Renal pelvis (tissue), 4 donors: Measurements from ENCODE around the gene PRKCD. TPM values are rescaled to one million over a fixed set of nuclear protein-coding genes. Genes with fewer than 3 reads are reported as not detected.

Experiments
- DNase-seq: peaks from one replicate; pipeline ENCODE4 v3.0.0-alpha.2; 2013
- polyA plus RNA-seq, 3 donors: library from polyadenylated mRNA; unstranded; fragments of 120-200 nt; gene quantifications; one replicate each; pipeline ENCODE4 v1.2.1, GENCODE V29; 2013; ENCODE audit not compliant: insufficient read length in 3 of 3

Gene PRKCD
- polyA plus RNA-seq, 3 donors = 21.2 to 22.8 (median 22.2) TPM

DNA sequence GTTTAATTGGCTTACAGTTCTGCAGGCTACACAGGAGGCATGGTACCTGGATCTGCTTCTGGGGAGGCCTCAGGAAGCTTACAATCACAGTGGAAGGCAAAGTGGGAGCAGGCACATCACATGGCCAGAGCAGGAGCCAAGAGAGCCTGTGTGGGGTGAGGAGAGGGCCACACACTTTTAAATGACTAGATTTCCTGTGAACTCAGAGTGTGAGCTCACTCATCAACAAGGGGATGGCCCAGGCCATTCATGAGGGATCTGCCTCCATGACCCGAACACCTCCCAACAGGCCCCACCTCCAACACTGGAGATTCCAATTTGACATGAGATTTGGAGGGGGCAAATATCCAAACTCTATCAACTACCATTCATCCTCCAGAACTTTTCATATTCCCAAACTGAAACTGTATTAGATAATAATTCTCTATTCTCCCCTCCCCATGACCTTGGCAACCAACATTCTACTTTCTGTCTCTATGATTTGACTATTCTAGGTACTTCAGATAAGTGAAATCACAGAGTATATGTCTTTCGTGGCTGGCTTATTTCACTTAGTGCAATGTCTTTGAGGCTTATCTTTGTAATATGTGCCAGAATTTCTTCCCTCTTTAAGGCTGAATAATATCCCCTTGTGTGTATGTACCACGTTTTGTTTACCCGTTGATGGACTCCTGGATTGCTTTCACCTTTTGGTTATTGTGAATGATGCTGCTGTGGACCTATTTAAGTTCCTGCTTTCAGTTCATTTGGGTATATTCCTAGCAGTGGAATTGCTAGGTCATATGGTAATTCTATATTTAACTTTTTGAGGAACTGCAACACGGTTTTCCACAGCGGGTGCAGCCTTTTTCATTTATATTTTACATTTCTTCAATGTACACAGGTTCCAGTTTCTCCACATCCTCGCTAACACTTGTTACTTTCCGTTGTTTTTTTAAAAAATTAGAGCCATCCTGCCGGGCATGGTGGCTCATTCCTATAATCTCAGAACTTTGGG, 51.0 kb downstream of the PRKCD start:
- no peak for DNase-seq

DNA sequence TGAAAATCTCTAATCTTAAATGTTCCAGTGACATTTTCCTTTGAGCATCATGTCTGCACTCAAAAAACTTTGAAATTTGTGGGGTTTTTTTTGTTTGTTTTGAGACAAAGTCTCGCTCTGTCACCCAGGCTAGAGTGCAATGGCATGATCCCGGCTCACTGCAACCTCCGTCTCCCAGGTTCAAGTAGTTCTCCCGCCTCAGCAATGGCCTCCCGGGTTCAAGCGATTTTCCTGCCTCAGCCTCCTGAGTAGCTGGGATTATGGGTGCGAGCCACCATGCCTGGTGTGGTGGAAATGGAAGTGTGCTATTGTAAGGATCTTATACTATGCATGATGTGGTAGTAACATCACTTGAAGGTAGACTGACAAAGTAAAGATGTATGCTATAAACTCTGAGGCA, 52.3 kb downstream of the PRKCD start:
- DNase-seq = no peak

DNA sequence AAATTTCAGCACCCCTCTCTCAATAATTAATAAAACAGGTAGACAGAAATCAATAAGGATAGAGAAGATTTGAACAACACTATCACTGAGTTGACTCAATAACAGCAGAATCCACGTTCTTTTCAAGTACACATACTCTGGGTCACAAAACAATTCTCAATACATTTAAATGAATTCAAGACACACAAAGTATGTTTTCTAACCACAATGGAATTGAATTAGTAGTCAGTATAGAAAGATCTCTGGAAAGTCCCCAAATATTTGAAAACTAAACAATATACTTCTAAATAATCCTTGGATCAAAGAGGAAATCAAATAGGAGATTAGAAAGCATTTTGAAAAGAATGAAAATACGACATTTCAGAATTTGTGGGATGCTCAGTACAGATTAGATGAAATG, 54.8 kb downstream of the PRKCD start:
- no peak for DNase-seq

DNA sequence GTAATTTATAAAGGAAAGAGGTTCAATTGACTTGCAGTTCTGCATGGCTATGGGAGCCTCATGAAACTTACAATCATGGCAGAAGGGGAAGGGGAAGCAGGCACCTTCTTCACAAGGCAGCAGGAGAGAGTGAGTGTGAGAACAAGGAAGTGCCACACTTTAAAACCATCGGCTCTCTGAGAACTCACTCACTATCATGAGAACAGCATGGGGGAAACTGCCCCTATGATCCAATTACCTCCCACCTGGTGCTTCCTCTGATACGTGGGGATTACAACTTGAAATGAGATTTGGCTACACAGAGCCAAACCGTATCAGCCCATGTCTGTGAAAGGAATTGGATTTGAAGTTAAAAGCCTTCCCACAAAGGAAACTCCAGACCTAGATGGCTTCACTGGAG, 55.7 kb downstream of the PRKCD start:
- no peak for DNase-seq

DNA sequence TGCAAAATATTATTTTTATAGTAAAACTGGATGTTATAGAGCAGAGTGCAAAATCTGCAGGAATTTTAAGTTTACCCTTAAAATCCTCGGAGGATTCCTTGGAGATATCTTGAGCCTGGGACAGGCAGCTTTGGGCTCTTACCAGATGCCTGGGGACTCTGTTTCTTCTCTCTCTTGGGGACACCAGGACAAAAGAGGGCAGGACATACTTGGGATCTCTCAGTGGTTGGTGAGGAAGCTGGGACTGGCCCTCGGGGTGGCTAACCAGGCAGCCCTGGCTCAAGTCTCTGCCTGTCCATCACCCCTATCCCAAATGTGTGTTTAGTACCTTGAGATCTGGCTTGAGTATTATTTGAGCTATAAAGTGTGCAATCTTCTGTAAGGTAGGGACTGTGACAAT, 56.2 kb downstream of the PRKCD start:
- no peak for DNase-seq

DNA sequence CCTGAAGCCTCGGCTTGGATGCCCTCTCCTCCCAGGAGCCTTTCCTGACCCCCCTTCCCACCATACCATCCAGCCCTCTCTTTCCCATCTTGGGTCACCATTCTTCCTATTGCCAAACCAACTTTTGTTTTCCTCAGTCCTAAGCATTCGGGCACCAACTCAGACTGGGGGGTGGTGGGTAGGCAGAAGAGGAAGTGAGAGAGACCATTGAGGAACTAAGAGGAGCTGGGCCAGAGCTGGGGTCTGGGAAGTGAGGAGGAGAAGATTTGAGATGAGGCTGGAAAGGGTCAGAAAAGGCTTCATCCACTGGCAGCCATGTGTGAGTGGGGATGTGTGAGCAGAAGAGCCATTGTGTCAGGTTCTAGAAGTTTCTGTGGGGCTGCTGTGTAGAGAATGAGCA, 57.1 kb downstream of the PRKCD start:
- no peak for DNase-seq

DNA sequence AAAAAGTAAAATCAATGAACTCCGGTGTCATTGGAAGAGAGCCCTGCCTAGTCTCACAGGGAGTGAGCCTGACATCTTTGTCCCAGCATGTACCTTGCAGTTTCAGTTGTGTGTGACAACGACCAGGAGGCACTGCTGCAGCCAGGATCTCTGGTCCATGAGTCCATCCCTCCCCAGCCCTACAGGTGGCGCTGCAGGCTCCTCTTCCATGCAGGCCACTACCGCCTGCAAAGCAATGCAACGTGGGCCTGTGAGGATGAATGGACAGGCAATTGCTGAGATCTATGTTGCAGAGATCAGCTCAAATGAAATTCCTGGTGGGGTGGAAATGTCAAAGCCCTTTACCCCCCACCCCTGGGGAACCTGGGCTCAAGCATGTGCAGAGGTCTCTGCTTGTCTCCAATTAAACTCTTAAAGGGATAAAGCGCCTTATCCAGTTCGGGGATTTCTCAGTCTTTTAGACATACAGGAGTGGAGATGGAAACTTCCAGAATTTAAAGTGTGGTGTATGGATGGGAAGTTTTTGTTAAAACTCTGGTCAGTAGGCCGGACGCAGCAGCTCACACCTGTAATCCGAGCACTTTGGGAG, 59.0 kb downstream of the PRKCD start:
- DNase-seq = peak; percentile 68

DNA sequence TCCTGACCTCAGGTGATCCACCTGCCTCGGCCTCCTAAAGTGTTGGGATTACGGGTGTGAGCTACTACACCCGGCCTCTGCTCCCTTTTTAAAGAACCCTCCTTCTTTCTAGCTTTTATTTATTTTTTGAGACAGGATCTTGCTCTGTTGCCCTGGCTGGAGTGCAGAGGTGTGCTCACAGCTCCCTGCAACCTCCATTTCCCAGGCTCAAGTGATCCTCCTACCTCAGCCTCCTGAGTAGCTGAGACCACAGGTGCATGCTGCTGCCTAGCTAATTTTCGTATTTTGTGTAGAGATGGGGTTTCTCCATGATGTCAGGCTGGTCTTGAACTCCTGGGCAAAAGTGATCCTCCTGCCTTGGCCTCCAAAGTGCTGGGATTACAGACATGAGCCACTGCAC, 60.3 kb downstream of the PRKCD start:
- DNase-seq = no peak

DNA sequence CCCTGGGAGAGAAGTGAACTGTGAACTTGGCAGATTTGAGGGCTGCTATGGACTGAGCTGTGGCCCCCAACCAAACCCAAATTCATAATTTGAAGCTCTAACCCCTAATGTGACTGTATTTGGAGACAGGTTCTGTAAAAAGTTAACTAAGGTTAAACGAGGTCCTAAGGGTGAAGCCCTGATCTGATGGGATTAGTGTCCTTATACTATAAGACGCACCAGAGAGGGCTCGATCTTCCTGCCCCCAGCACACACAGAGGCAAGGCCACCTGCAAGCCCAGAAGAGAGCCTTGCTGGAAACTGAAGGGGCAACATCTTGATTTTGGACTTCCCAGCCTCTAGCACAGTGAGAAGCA, 60.8 kb downstream of the PRKCD start:
- no peak for DNase-seq

DNA sequence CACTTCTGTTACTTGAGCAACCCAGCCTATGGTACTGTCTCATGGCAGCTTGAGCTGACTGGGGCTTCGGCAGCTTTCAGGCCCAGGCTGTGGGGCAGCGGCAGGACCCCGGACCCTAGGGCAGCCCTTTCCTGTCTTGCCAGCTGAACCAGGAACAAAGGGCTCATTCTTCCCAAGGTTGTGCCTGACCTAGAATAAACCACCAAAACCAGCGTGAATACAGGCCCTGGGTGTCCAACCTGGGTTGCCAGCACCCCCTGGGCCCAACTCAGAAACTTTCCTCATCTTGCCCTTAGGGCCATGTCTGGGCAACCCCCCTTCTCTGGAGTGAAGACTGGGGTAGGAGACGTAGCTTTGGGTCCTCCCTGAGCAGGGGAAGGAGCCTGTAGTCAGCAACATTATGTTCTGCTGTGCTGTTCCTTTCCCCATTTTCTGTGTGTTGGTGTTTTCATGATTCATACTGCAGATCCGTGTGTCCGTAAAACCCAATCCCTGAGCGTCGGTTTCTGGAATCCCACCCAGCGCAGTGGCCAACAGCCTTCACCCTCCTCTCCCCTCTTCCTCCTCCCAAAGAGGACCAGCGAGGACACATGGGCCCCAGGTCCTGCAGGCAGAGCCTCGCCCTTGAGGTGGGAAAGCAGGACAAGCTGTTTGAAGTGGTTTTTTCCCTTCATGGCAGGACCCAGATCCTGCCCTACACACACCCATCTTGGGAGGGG, 61.3 kb downstream of the PRKCD start:
- no peak for DNase-seq

DNA sequence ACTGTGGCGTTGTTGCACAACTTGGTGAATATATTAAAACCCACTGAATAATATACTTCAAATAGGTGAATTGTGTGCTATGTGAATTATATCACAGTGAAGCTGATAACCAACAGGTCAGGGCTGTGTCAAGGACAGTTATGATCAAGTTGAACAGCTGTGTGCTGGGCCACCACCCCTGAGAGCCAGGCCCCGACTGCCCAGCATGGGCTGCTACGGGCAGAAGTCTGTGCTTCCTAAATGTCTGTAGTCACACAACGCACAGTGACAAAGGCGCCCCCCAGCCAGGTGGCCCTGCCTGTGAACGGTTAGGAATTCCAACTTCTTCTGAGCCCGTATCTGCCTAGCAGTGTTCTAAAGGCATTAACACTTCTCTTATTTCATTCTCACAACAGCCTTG, 62.0 kb downstream of the PRKCD start:
- DNase-seq = no peak

DNA sequence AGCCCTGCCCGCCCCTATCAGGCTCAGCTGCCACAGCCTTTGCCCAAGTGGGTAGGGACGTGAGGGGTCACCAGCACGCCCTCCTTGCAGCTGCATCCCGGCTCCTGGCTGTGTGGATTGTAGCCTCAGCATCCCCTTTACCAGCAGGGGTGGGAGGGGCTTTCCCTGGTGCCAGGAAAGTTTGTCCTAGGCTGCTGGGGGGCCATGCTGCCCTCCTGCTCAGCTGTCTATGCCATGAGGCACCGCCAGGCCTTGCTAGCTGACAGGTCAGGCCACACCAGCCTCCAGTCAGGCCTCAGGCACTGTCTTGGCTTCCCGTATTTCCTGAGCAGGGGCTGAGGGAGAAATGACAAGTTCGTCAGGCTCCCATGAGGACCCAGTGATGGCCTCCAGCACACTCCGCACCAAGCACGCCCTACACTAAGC, 62.5 kb downstream of the PRKCD start:
- no peak for DNase-seq

DNA sequence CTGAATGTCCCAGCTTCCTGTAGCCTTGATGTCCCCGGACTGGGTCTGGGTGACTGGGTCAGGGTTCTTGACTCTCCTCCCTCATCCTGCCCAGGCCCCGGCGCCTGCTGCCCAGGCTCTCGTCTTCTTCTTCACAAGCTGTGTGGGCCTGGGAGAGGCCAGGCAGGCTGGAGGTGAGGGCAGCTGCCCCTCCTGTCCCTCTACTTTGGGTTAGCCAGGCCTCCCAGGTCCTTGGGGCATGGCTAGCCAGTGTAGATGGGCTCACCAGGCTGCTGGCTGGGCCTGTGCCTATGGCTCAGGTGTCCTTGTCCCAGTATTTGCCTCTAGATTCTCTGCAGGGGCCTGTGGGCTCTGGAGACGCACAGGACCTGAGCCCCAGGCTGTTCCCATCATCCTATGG, 63.0 kb downstream of the PRKCD start:
- no peak for DNase-seq

DNA sequence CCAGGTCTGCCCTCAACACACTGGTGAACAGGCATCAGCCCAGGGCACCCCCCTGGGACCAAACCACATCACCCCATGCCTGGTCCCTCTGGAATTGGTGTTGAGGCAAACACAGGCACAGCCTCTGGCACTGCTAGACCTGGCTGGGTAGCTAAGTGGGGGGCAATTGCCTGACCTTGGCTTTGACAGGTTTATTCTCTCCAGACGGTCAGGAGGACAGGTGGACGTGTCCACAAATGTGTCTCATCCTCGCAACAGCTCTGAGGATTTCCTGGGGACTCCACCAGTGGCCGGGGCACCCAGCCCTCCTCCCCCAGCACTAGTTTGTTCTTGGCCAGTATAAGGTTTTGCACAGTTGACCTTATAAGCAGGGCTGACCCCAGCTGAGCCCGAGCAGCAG, 63.5 kb downstream of the PRKCD start:
- no peak for DNase-seq

DNA sequence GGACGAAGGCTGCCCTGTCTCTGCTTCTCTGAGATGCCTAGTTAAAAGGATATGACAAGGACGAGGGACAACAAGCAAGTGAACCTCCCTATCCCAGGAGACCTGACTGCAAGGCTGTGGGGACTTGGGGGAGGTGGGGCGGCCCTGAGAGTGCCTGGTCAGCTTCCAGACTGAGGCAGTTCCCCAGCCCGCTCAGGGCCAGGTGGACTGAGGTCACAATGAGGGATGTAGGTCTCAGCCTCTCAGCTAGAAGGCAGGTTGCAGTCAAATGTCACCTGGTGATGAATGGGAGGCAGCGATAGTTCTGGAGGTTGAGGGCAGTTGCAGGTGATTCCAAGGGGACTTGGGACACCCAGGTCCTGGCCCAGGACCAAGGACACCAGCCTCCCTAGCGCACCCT, 64.2 kb downstream of the PRKCD start:
- DNase-seq = no peak

DNA sequence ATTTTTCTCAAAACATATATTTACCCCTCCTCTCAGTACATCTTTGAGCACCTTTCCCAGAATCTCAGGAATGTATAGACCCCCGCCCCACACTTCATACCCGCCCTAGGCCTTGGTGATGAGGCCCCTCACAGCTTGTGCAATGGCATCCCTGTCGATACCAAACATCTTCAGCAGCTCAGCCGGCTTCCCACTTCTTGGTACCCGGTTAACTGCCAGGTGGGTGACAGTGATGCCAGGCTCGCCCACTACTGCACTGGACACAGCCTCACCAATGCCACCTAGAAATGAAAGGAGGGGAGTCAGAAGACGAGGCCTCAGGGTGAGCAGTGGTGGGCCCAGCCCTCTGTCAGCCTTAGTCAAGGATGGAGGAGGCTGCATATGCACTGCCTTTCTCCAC, 64.6 kb downstream of the PRKCD start:
- DNase-seq = no peak

DNA sequence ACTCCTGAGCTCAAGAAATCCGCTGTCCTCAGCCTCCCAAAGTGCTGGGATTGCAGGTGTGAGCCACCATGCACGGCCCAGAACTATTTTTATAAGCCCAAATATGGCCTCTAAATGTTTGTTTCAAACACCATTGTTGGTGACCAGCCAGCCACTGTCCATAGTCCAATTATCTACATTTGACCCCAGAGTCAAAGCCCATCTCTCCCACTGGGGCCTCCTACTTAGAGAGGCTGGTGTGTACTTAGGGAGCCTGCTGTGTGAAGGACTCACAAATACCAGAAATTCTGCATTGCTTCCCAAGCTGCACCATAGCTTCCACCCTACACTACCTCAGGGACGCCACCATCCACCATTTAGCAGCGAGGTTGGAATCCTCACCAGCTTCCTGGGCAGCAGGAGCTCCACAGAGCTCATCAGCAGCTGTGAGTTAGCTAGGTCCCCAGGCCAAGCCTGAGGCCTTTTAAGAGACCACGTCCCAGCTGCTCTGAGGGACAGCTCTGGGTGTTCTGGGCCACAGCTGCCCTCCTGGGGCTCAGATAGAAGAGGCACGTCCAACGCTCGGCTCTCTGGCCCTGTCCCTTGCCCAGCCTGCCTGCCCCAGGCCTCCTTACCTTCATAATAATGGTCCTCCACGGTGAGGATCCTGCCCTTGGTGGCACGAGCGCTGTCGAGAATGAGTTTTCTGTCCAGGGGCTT, 65.3 kb downstream of the PRKCD start:
- DNase-seq = no peak

DNA sequence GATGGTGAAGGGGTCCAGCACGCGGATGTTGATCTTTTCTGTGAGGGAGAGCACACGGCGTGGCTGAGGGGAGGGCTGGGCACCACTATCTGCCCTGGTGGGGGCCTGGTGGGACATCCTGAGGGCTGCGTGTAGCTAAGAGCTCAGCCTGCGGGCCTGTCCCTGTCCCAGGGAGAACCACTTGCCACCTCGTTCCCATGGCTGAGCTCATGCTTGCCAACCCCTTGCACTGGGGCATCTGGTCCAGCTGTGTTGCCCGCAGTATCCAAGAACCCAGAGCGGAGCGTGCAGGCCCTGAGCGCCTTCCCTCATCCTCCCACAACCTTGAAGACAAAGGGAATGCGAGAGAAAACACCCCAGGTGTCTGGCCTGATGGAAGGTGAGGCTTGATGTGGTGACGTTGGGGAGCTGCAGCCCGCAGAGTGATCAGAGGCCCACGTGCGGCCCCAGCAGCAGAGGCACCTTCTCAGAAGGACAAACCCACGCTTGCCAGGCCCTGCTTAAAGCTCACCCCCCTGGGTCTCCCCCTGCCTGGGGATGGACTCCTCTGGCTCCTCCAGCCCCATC, 65.9 kb downstream of the PRKCD start:
- DNase-seq = no peak

DNA sequence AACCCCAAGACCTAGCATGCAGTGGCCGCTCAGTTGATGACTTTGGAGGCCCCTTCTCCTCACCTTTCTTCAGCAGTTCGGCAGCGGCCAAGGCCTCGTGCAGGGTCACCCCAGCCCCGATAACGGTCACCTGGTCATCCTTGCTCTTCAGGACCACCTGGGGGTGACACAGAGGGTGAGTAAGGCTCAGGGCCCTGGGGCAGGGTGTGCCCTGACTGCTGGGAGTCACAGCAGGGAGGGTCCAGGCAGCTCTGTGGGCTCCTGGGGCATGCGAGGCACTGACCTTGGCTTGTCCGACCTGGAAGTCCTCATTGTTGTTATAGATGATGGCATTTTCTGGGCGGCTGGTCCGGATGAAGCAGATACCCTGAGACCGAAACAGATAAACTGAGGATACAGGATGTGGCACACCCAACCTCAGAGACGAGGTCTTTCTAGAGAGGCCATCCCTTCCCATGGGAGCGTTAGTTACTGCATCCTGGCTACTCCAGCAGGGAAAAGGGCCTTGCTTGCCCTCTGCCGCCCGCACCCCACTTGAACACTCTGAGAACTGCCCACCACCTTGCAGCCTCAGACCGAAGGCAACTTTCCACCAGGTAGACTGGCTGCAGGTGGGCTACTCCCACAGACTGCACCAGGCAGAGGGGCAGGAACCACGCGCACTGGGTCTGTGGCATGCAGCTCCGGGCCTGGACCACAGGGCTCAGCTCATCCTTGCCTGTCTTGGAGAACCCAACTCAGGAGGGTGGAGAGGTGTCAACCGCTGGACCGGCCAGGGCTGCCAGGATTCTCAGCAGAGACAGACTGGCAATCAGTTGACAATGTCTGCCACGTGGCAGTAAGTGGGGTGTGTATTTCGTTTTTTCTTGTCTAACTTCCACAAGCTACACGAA, 67.2 kb downstream of the PRKCD start:
- DNase-seq = no peak

DNA sequence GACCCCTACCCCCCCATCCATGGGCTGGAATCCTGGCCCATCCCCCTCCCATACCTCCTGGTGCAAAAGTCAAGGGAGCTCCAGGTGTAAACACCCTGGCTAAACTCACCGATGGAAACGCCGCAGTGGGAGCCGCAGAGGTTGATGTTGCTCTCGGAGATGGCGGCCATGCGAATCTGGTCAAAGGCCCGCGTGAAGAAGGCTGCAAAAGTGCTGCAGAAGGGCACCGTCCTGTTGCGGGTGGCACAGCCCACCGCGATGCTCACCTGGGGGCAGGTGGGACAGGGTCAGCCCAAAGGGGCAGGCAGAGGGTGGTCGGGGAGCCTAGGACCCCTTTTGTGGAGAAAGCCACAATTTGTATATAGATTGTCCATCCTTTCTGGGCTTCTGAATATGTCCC, 68.2 kb downstream of the PRKCD start:
- DNase-seq = no peak

DNA sequence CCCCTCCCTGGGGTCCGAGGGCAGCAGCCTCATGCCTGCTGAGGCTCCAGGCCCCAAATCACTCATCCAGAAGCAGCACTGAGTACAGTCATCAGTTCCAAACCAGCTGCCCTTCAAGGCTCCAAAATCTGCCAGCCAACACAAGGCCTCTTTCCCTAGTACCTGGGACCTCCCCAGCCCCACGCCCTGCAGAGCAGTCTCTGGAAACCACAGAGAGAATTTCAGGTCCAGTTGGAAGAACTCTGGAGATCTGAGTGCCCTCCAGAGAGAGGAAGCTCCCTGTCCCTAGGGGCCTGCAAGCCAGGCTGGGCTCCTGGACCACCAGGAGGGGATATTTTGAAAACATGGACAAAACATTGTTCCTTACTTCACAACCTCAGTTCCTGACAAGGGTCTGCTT, 68.6 kb downstream of the PRKCD start:
- DNase-seq = no peak
